Mammary epithelial cell (primary cell): ENCODE results near the gene HAAO.

Experiments used
- CTCF ChIP-seq, 2 donors: IDR thresholded peaks in 1 of 2; conservative IDR thresholded peaks in 1 of 2; 2 replicates each; pipeline ENCODE4 v1.5.1; 2011 to 2012; ENCODE audit warnings: inconsistent platforms in 2 of 2, low read length in 2 of 2, mild to moderate bottlenecking in 2 of 2, control low read depth in 1 of 2, low read depth in 1 of 2; ENCODE audit not compliant: insufficient read depth in 1 of 2; ENCODE audit errors: extremely low read depth in 1 of 2
- EZH2 ChIP-seq: IDR thresholded peaks from 2 replicates; pipeline ENCODE4 v1.6.1; 2012; ENCODE audit warnings: low read length, inconsistent platforms, borderline replicate concordance

- TF ChIP-seq CTCF (conservative IDR thresholded peaks at IDR 0.05 in 1 of 2, IDR thresholded peaks at IDR 0.05 in 1 of 2; ENCODE audit: extremely low read depth in 1 of 2, insufficient read depth in 1 of 2, low read depth in 1 of 2, low read length in 2 of 2) (no peak), EZH2 (no peak)
Measured at GRCh38 chr2:42777883-42778805, 14.2 kb downstream of the HAAO start.
